D721Med (cell line): ENCODE results near the gene TMEM174.

Source experiments
- DNase-seq: peaks from one replicate; pipeline ENCODE4 v3.0.0; 2011; ENCODE audit warnings: low spot score; ENCODE audit not compliant: insufficient read length
- FAIRE-seq: peaks from 2 replicates; lab custom pipeline; 2011; peaks lifted over from hg19 to GRCh38; lab: Jason Lieb, UNC
- TF ChIP-seq, protein P1 (sequence below): IDR thresholded peaks from 2 replicates; pipeline ENCODE4 v1.5.1; 2012; ENCODE audit warnings: mild to moderate bottlenecking, control low read depth; ENCODE audit not compliant: insufficient read depth; ENCODE audit errors: missing control alignments

The TMEM174 gene

DNA sequence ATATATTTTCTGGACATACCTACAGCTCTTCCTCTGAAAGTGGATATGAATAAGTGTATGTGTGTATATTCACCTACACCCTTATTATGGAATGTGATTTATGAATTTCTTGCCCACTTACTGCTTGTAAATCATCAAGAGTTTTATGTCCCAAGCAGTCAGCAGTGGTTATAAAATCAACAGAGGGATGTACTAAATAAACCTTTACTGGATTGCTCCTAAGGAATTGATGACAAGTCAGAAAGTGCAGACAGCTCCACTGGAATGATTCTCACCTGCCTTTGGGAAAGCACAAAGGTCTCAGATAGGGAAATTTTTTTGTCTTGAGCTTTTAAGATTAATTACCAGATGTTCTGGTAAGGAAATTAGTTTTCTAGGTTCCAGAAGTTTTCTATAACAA is 9.3 kb downstream of the TMEM174 start:
- no peak for FAIRE-seq
- DNase-seq, result no peak
- TF ChIP-seq, protein P1, sequence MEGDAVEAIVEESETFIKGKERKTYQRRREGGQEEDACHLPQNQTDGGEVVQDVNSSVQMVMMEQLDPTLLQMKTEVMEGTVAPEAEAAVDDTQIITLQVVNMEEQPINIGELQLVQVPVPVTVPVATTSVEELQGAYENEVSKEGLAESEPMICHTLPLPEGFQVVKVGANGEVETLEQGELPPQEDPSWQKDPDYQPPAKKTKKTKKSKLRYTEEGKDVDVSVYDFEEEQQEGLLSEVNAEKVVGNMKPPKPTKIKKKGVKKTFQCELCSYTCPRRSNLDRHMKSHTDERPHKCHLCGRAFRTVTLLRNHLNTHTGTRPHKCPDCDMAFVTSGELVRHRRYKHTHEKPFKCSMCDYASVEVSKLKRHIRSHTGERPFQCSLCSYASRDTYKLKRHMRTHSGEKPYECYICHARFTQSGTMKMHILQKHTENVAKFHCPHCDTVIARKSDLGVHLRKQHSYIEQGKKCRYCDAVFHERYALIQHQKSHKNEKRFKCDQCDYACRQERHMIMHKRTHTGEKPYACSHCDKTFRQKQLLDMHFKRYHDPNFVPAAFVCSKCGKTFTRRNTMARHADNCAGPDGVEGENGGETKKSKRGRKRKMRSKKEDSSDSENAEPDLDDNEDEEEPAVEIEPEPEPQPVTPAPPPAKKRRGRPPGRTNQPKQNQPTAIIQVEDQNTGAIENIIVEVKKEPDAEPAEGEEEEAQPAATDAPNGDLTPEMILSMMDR, result no peak

- TF ChIP-seq, protein P1, result no peak
- no peak for FAIRE-seq
- DNase-seq, result no peak
These were observed 10.0 kb downstream of the TMEM174 start for GRCh38 chr5:73183000-73183399.

DNA sequence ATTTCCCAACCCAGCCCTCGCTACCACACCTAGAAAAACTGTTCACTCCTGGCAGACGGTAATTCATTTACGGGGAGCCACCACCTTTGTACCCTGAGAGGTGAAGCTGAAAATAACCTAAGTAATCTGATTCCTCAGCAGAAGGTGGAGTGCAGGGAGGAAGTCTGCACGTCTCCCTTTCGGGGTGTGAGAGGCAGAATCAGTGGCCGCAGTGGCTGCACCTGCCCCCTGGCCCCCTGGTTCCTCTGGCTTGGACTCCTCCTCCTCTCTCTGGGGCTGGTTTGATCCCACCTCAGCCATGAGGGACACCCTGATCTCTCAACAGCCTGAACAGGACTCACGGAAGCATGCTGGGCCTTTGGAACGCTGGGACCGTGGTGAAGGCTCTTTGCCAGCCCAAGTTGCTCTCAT is 10.5 kb downstream of the TMEM174 start:
- TF ChIP-seq, protein P1, result no peak
- no peak for DNase-seq
- FAIRE-seq, result no peak

- DNase-seq (no peak), FAIRE-seq (no peak)
- TF ChIP-seq, protein P1, result no peak
These were observed 14.0 kb downstream of the TMEM174 start for GRCh38 chr5:73186976-73187375.

DNA sequence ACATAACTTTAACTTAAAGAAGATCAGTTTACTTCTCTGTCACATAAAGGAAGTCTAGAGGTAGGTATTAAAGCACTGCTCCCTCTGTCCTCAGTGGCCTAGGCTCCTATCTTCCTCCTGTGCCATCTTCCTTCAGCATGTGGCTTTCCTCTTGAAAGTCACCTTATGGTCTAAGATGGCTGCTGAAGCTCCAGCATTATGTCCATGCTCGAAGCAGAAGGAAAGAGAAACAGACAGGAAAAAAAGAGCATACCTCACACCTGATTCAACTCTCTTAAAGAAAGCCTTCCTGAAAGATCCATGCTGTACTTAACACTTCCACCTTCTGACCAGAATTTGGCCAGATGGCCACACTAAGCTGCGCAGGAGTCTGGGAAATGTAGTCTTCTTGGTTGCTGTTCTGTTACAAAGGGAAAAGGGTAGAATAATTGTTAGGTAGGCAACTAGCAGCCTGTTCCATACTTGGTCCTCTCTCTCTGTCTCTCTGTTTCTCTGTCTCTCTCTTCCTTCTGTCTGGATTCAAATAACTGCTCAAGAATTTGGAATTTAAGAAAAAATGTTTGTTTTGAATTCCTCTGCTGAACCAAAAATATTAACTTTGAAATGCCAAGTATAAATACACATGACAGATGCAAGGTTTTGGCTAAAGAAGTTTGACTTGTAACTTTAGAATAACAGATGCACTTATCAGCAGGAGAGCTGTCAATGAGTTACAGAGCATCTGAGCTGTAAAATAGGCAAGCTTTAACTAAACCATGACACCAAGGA is 16.0 kb downstream of the TMEM174 start:
- TF ChIP-seq, protein P1, result no peak
- FAIRE-seq, result no peak
- no peak for DNase-seq

GRCh38 chr5:73189871-73190376 is 16.9 kb downstream of the TMEM174 start:
- FAIRE-seq, result no peak
- TF ChIP-seq, protein P1, result no peak
- no peak for DNase-seq

GRCh38 chr5:73192370-73192769 is 19.4 kb downstream of the TMEM174 start:
- TF ChIP-seq, protein P1, result no peak
- no peak for DNase-seq
- no peak for FAIRE-seq
